H1 (cell line): ENCODE data around the gene GIPR. TPM values are rescaled to one million over a fixed set of nuclear protein-coding genes. Genes with fewer than 3 reads are reported as not detected.

ENCODE experiments used
- CTCF ChIA-PET: fragments of 300-600 bp; sonication (Branson Sonifier 250); formaldehyde crosslinking; loops from one replicate; lab custom pipeline; 2021; ENCODE audit not compliant: partially characterized antibody; lab: Charles Lee
- POLR2A ChIA-PET: fragments of 300-600 bp; sonication (Branson Sonifier 250); formaldehyde crosslinking; loops from one replicate; lab custom pipeline; 2021; ENCODE audit warnings: inconsistent platforms; ENCODE audit not compliant: partially characterized antibody; lab: Charles Lee
- DNase-seq, 2 experiments: peaks; one replicate each; pipeline versions ENCODE4 v3.0.0 to v3.0.0-alpha.2; 2010 to 2022; ENCODE audit warnings: low spot score in 2 of 2, low read depth in 1 of 2, mixed read lengths in 1 of 2
- FAIRE-seq: peaks from 2 replicates; lab custom pipeline; 2011; peaks lifted over from hg19 to GRCh38; lab: Jason Lieb, UNC
- H2AFZ ChIP-seq: 2 replicates; pipeline ENCODE4 v1.8.1; 2012; ENCODE audit warnings: low read length, inconsistent platforms
- H2AK5ac ChIP-seq: 2 replicates; pipeline ENCODE4 v1.6.1; 2013; ENCODE audit warnings: low read depth, low read length
- H2BK120ac ChIP-seq: replicated peaks from 2 replicates; pipeline ENCODE3; 2013; ENCODE audit warnings: low read depth, low read length, inconsistent platforms
- H2BK12ac ChIP-seq: 2 replicates; pipeline ENCODE4 v1.6.1; 2013; ENCODE audit warnings: low read depth, low read length
- H2BK15ac ChIP-seq: 2 replicates; pipeline ENCODE4 v1.6.1; 2013; ENCODE audit warnings: low read length
- H2BK20ac ChIP-seq: 2 replicates; pipeline ENCODE4 v1.6.1; 2013; ENCODE audit warnings: low read length
- H2BK5ac ChIP-seq: 2 replicates; pipeline ENCODE4 v1.6.1; 2013; ENCODE audit warnings: low read depth, low read length
- H3K14ac ChIP-seq: 2 replicates; pipeline ENCODE4 v1.6.1; 2013; ENCODE audit warnings: inconsistent platforms; ENCODE audit not compliant: insufficient read length
- H3K18ac ChIP-seq: 2 replicates; pipeline ENCODE4 v1.6.1; 2013; ENCODE audit warnings: low read length; ENCODE audit errors: extremely low read depth
- H3K23ac ChIP-seq: 2 replicates; pipeline ENCODE4 v1.6.1; 2013; ENCODE audit warnings: inconsistent platforms; ENCODE audit not compliant: insufficient read length
- H3K23me2 ChIP-seq: 2 replicates; pipeline ENCODE4 v1.6.1; 2013; ENCODE audit warnings: low read depth, low read length
- H3K27ac ChIP-seq: 2 replicates; pipeline ENCODE4 v1.6.1; 2011; ENCODE audit warnings: low read depth, low read length, inconsistent platforms
- H3K27me3 ChIP-seq, 4 experiments: replicated peaks in 1 of 4; 1 replicate in 1 of 4; 2 replicates in 3 of 4; pipeline versions ENCODE4 v1.6.1 to v1.8.1; 2011 to 2013; ENCODE audit warnings: low read length in 3 of 4, mild to moderate bottlenecking in 3 of 4, inconsistent platforms in 2 of 4, mixed read lengths in 2 of 4, moderate library complexity in 1 of 4; ENCODE audit not compliant: control insufficient read depth in 3 of 4, insufficient read depth in 3 of 4; ENCODE audit errors: extremely low read depth in 1 of 4
- H3K36me3 ChIP-seq, 4 experiments: 2 replicates each; pipeline versions ENCODE4 v1.6.1 to v1.8.1; 2011 to 2013; ENCODE audit warnings: mild to moderate bottlenecking in 4 of 4, low read length in 3 of 4, moderate library complexity in 2 of 4, control low read depth in 1 of 4, inconsistent platforms in 1 of 4; ENCODE audit not compliant: insufficient read depth in 4 of 4, control insufficient read depth in 2 of 4
- H3K4ac ChIP-seq: replicated peaks from 2 replicates; pipeline ENCODE3; 2013; ENCODE audit warnings: low read length, low read depth, mixed read lengths, inconsistent platforms; ENCODE audit not compliant: insufficient read length
- H3K4me1 ChIP-seq, 4 experiments: replicated peaks in 1 of 4; 1 replicate in 1 of 4; 2 replicates in 3 of 4; pipeline versions ENCODE4 v1.6.1 to v1.8.1; 2011 to 2013; ENCODE audit warnings: low read length in 3 of 4, inconsistent platforms in 2 of 4, mixed read lengths in 1 of 4; ENCODE audit not compliant: insufficient read depth in 4 of 4, control insufficient read depth in 3 of 4
- H3K4me2 ChIP-seq, 2 experiments: 2 replicates each; pipeline versions ENCODE4 v1.6.1 to v1.8.1; 2011 to 2013; ENCODE audit warnings: low read depth in 2 of 2, low read length in 2 of 2, control low read depth in 1 of 2, inconsistent platforms in 1 of 2, mild to moderate bottlenecking in 1 of 2; ENCODE audit not compliant: insufficient read depth in 1 of 2
- H3K4me3 ChIP-seq, 4 experiments: fragments of 200-600, 300-600 bp in 1 of 4; sonication (generic), shearing (Covaris generic), sonication (Bioruptor Twin) in 1 of 4; 2 replicates each; pipeline versions ENCODE4 v1.5.1 to v1.8.1; 2011 to 2016; ENCODE audit warnings: low read length in 4 of 4, low read depth in 3 of 4, control low read depth in 2 of 4, inconsistent platforms in 2 of 4, mild to moderate bottlenecking in 2 of 4, mixed read lengths in 1 of 4, moderate library complexity in 1 of 4; ENCODE audit not compliant: insufficient read depth in 2 of 4; ENCODE audit errors: extremely low read depth in 1 of 4
- H3K56ac ChIP-seq: replicated peaks from 2 replicates; pipeline ENCODE3; 2013; ENCODE audit warnings: low read depth, mild to moderate bottlenecking, mixed read lengths, low read length, inconsistent platforms; ENCODE audit not compliant: insufficient read length
- H3K79me1 ChIP-seq: 2 replicates; pipeline ENCODE4 v1.6.1; 2013; ENCODE audit warnings: low read depth, low read length, control low read depth
- H3K79me2 ChIP-seq, 2 experiments: 2 replicates each; pipeline versions ENCODE4 v1.6.1 to v1.8.1; 2012 to 2013; ENCODE audit warnings: low read length in 2 of 2, mild to moderate bottlenecking in 2 of 2, inconsistent platforms in 1 of 2; ENCODE audit not compliant: insufficient read depth in 2 of 2, control insufficient read depth in 1 of 2
- H3K9ac ChIP-seq, 4 experiments: replicated peaks in 1 of 4; 1 replicate in 1 of 4; 2 replicates in 3 of 4; pipeline versions ENCODE4 v1.6.1 to v1.8.1; 2011 to 2013; ENCODE audit warnings: low read depth in 3 of 4, low read length in 3 of 4, control low read depth in 2 of 4, mild to moderate bottlenecking in 2 of 4, moderate library complexity in 2 of 4, inconsistent platforms in 1 of 4; ENCODE audit errors: extremely low read depth in 1 of 4
- H3K9me3 ChIP-seq, 2 experiments: 2 replicates each; pipeline versions ENCODE4 v1.6.1 to v1.8.1; 2012 to 2013; ENCODE audit warnings: mild to moderate bottlenecking in 2 of 2, moderate library complexity in 2 of 2, control low read depth in 1 of 2, inconsistent platforms in 1 of 2, low read depth in 1 of 2, low read length in 1 of 2, mixed read lengths in 1 of 2; ENCODE audit not compliant: insufficient read depth in 2 of 2
- H4K20me1 ChIP-seq, 2 experiments: replicated peaks in 1 of 2; 2 replicates each; pipeline versions ENCODE3 to v1.8.1; 2011 to 2013; ENCODE audit warnings: inconsistent platforms in 2 of 2, low read length in 2 of 2, mild to moderate bottlenecking in 1 of 2; ENCODE audit not compliant: insufficient read depth in 2 of 2, control insufficient read depth in 1 of 2
- H4K5ac ChIP-seq: 2 replicates; pipeline ENCODE4 v1.6.1; 2013; ENCODE audit warnings: low read length, low read depth, mixed read lengths, inconsistent platforms; ENCODE audit not compliant: insufficient read length
- H4K8ac ChIP-seq: 2 replicates; pipeline ENCODE4 v1.8.0; 2013; ENCODE audit warnings: mild to moderate bottlenecking, moderate library complexity, low read length, inconsistent platforms; ENCODE audit not compliant: insufficient read depth; ENCODE audit errors: extremely low read depth
- H4K91ac ChIP-seq: replicated peaks from 2 replicates; pipeline ENCODE3; 2013; ENCODE audit warnings: low read length, mixed read lengths, inconsistent platforms; ENCODE audit not compliant: insufficient read length
- WGBS, 2 experiments: shearing (Covaris generic) in 1 of 2; methylation state at CpG; one replicate each; pipeline versions ENCODE4 v1.1.6 to v1.1.7; 2013 to 2015; ENCODE audit warnings: low lambda C conversion rate in 2 of 2, mixed read lengths in 2 of 2, inconsistent platforms in 1 of 2, low coverage in 1 of 2, missing lambda C conversion rate in 1 of 2; ENCODE audit not compliant: insufficient replicate concordance in 2 of 2, insufficient coverage in 1 of 2, insufficient read length in 1 of 2; ENCODE audit errors: extremely low coverage in 1 of 2, missing lambda C conversion rate in 1 of 2; 5-methylcytosine and 5-hydroxymethylcytosine counted together
- polyA plus RNA-seq, 7 experiments: library from polyadenylated mRNA; depleted of rRNA in 3 of 7; stranded (reverse) in 5 of 7; unstranded in 2 of 7; fragments of >200 nt in 5 of 7; fragments of 200-250 nt in 2 of 7; gene quantifications; 1 replicate in 5 of 7; 2 replicates in 1 of 7; 4 replicates in 1 of 7; pipeline versions ENCODE4 v1.2.1 to v1.2.3, GENCODE V29; 2011 to 2013; ENCODE audit warnings: missing spikeins in 2 of 7, mixed read lengths in 2 of 7
- total RNA-seq: library from RNA; stranded (reverse); fragmentation: NEBNext Ultra II Directional; extraction: Animal tissue kit (Norgen Biotek cat#: 25700); gene quantifications from 2 replicates; pipeline ENCODE4 v1.2.1, GENCODE V29; 2021

Gene GIPR
- total and polyA plus RNA-seq, 2 of the 8 experiments (the other 6 are each of a cell fraction or from before 2014, with no cell fraction given) = 0.42 to 1.3 TPM

GRCh38 chr19:45717131-45717982 lies 49.3 kb downstream of the GIPR start:
- Histone ChIP-seq H2AK5ac (peak overlapping the region; percentile 95), H3K4me3 (peak overlapping the region; percentile 83 to 92 (median 88)), H3K36me3 (peaks cover 0 to 13% (median 8%) of the 10 kb centered on the region in 4 experiments; a peak in 5 of 8 replicates), H4K5ac (peak overlapping the region; percentile 90), H3K23ac (no peak overlapping the region), H3K9me3 (no peaks in the 10 kb centered on the region), H2AFZ (no peak overlapping the region), H2BK12ac (peak overlapping the region; percentile 86; the same call in 1 of the 2 replicates), H3K14ac (no peak overlapping the region), H4K91ac (peak overlapping the region; percentile 91), H3K23me2 (peaks cover 13% of the 10 kb centered on the region), H3K9ac (peak overlapping the region in 3 of 4 experiments; percentile 95 to 97 (median 97); a peak in 6 of 7 replicates), H3K18ac (peak overlapping the region; percentile 42), H3K56ac (peak overlapping the region; percentile 84), H3K79me1 (peaks cover 5% of the 10 kb centered on the region), H4K20me1 (peaks cover 0 to 4% of the 10 kb centered on the region in 2 experiments), H3K4ac (peak overlapping the region; percentile 3), H3K27ac (peak overlapping the region; percentile 96), H2BK15ac (peak overlapping the region; percentile 51; the same call in 1 of the 2 replicates), H3K79me2 (peaks cover 8 to 48% of the 10 kb centered on the region in 2 experiments), H3K27me3 (no peaks in the 10 kb centered on the region), H4K8ac (peak overlapping the region; percentile 82; the same call in 1 of the 2 replicates), H3K4me2 (peak overlapping the region; percentile 94 to 100), H2BK20ac (no peak overlapping the region), H3K4me1 (peaks cover 0 to 9% (median 8%) of the 10 kb centered on the region in 4 experiments; a peak in 6 of 7 replicates), H2BK120ac (no peak overlapping the region), H2BK5ac (peak overlapping the region; percentile 88)
- ChIA-PET CTCF (interaction anchor here (0.6 to 1.8 kb wide), 11 partner anchors 24 to 772 kb away, joined by 3 to 11 read pairs (median 4); partner anchors contain the start of genes FOSB, QPCTL and SIX5), POLR2A (interaction anchor here (0.6 to 20.0 kb wide), 36 partner anchors 9 to 456 kb away, joined by 3 to 284 read pairs (median 4); partner anchors contain the start of genes DMPK, FBXO46, FOXA3 and GIPR)
- DNase-seq (peak; percentile 97 to 98), FAIRE-seq (peak; percentile 96)
- 1% methylated on average over 41 of the region's 51 CpGs; no CpG with 5 or more reads in 1 of the 2 experiments for WGBS, 2 experiments
